HG02970 (cell line): ENCODE results near the gene PTCH1.
A peak's percentile ranks its signal among the peaks of the same experiment; 100 is the strongest.

Experiments
- ATAC-seq: cut with Tn5 transposase; IDR thresholded peaks from one replicate; pipeline ENCODE4 v1.9.1; 2021; ENCODE audit warnings: mild to moderate bottlenecking, moderate library complexity, moderate number of reproducible peaks; ENCODE audit not compliant: unreplicated experiment, low FRiP score

The PTCH1 gene

GRCh38 chr9:95499847-95500246 lies 16.9 kb downstream of the PTCH1 start:
- no peak for ATAC-seq

- no peak for ATAC-seq
Observed at GRCh38 chr9:95499046-95499676, 17.6 kb downstream of the PTCH1 start.

- no peak for ATAC-seq
Observed at GRCh38 chr9:95498641-95499040, 18.1 kb downstream of the PTCH1 start.

GRCh38 chr9:95497772-95498171 lies 19.0 kb downstream of the PTCH1 start:
- no peak for ATAC-seq

GRCh38 chr9:95496687-95497086 lies 20.1 kb downstream of the PTCH1 start:
- ATAC-seq, result no peak

GRCh38 chr9:95495961-95496360 lies 20.8 kb downstream of the PTCH1 start:
- no peak for ATAC-seq

- no peak for ATAC-seq
Observed at GRCh38 chr9:95495529-95495928, 21.2 kb downstream of the PTCH1 start.

- peak; percentile 81 for ATAC-seq
Observed at GRCh38 chr9:95494416-95495371, 22.1 kb downstream of the PTCH1 start.

GRCh38 chr9:95494022-95494415 lies 22.8 kb downstream of the PTCH1 start:
- ATAC-seq, result no peak

GRCh38 chr9:95493402-95493801 lies 23.4 kb downstream of the PTCH1 start:
- no peak for ATAC-seq

- no peak for ATAC-seq
Observed at GRCh38 chr9:95491543-95492320, 25.0 kb downstream of the PTCH1 start.

- no peak for ATAC-seq
Observed at GRCh38 chr9:95488954-95489353, 27.8 kb downstream of the PTCH1 start.

GRCh38 chr9:95486318-95486717 lies 30.5 kb downstream of the PTCH1 start:
- no peak for ATAC-seq

- ATAC-seq, result no peak
Observed at GRCh38 chr9:95484225-95484624, 32.5 kb downstream of the PTCH1 start.

GRCh38 chr9:95483431-95483830 lies 33.3 kb downstream of the PTCH1 start:
- no peak for ATAC-seq

- no peak for ATAC-seq
Observed at GRCh38 chr9:95482621-95483020, 34.1 kb downstream of the PTCH1 start.

- ATAC-seq, result no peak
Observed at GRCh38 chr9:95481000-95481399, 35.8 kb downstream of the PTCH1 start.

- no peak for ATAC-seq
Observed at GRCh38 chr9:95480346-95480745, 36.4 kb downstream of the PTCH1 start.

- no peak for ATAC-seq
Observed at GRCh38 chr9:95479330-95479729, 37.4 kb downstream of the PTCH1 start.

- ATAC-seq, result no peak
Observed at GRCh38 chr9:95478335-95478734, 38.4 kb downstream of the PTCH1 start.

GRCh38 chr9:95477885-95478284 lies 38.9 kb downstream of the PTCH1 start:
- ATAC-seq, result no peak
